HEK293 (cell line): ENCODE data around the gene VEPH1.

ENCODE experiments used
- ZBTB21 ChIP-seq: fragments of 450-650 bp; formaldehyde crosslinking; IDR thresholded peaks from 2 replicates; pipeline ENCODE4 v1.5.1; 2017; ENCODE audit warnings: missing biosample characterization, missing genetic modification characterization
- ZNF146 ChIP-seq: fragments of 450-650 bp; formaldehyde crosslinking; IDR thresholded peaks from 2 replicates; pipeline ENCODE4 v1.5.1; 2016; ENCODE audit warnings: missing biosample characterization, missing genetic modification characterization

- TF ChIP-seq ZNF146 (tag by site-specific recombination) = no peak
- no peak for TF ChIP-seq ZBTB21
These were observed 276.9 kb downstream of the VEPH1 start for GRCh38 chr3:157226173-157226847.
